UCSD-AML1 (cell line): ENCODE data around the gene C16orf95.
"Not testable (repeated sequence)": the region's sequence is repeated elsewhere in the genome, so short reads cannot be mapped to it uniquely, and the experiment has no call there.

Experiments
- DNase-seq: peaks from one replicate; lab custom pipeline; 2025; ENCODE audit not compliant: unreplicated experiment; lab: John Stamatoyannopoulos, UW

The C16orf95 gene

DNA sequence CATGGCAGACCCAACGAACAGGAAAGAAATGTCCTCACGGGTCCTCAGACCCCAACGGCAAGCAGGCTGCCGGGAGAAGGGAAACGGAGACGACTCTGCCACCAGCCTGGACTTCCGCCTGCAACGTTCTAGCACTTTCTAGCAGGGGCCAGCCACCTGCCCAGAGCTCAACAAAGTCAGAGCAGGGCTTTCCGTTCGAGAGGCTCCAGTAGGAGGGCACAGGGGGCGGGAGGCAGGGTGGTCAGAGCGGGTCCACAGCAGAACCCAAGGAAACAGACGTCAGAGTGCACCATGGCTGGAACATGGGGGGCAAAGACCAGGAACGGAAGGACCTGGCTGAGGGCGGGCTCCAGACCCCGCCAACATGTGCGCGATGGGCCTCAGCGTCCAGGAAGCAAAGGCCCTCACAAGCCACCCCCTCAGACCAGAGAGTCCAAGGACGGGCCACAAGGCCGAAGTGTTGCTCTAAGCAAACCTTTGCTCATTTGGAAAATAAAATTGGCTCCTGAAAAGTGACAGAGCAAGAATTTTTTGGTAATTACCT lies 29.4 kb upstream of the C16orf95 start:
- no peak for DNase-seq

DNA sequence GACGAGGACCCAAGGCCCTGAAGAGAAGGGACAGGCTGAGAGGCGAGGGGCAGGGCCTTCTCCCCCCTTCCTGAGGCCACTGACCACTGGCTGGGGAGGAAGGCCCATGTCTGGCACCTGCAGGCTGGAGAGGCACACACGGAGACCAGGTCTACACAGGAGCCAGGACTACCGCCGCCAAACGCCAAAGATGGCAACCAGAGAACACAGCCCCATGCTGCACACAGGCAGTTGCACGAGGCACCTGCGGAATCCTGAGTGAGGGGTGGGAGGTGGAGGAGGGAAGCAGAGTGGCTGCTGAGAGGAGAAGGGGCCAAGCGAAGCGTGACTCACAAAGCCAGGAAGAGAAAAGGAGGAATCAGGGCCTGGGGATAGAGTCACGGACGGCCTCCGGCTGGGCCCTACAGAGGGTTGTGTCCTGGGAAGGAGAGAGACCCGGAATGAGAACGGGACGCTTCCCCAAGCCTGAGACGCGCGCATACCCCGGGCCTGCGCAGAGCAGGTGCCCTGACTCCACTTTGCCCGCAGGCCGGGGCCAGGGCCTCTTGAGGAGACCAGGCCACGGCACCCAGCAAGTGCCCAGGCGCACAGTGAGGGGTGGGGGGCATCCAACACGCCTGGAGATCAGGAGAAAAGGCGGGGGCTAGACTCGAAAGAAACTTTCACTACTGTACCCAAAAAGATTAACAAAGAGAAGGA lies 28.7 kb upstream of the C16orf95 start:
- no peak for DNase-seq

- no peak for DNase-seq
These were observed 27.9 kb upstream of the C16orf95 start for GRCh38 chr16:87344931-87345631.

- no peak for DNase-seq
These were observed 27.2 kb upstream of the C16orf95 start for GRCh38 chr16:87344165-87344930.

DNA sequence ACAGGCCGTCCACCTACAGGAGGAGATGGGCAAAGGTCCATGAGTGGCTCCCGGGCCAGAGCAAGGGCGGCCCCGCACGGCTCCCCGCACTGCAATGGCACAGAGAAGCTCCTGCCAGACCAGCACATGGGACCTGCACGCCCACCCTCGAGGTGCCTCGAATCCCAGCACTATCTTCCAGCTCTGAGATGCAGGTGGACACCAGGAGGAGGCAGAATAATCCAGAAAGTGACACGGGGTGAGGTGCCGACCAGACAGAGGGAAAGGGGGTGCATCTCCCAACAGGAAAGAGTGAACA lies 26.5 kb upstream of the C16orf95 start:
- no peak for DNase-seq

GRCh38 chr16:87342978-87343752 lies 26.0 kb upstream of the C16orf95 start:
- no peak for DNase-seq

DNA sequence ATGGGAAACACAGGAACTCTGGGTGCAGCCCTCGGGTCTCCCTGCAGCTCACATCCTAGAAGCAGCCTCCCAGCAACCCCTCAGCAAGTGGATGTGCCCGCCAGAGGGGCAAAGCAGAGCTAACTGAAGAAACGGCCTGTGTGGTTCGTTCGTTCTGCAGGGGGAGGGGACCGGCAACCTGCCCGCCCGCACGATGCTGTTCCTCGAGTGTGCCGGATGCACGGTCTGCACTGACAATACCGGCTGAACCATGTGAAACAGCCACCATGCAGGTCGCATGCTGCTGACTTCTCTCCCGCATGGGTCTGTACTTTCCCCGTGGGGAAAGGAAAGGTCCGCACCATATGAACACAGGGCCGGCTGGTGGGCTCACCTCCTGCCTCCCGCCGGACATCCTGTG lies 25.3 kb upstream of the C16orf95 start:
- DNase-seq = no peak

DNA sequence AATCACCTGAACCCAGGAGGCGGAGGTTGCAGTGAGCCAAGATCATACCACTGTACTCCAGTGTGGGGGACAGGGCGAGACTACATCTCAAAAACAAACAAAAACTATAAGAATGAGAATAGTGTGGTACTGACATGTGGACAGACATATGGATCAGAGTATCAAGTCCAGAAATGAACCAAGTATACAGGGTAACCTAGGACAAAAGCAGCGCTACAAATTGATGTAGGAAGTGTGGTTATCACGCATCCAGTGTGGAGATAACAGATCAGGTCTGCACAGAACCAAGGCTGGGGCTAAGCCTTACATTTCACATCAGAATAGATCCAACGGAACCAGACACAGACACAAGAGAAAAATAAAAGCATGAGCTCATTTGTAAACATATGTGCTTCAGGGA lies 23.0 kb upstream of the C16orf95 start:
- no peak for DNase-seq

- DNase-seq = not testable (repeated sequence)
These were observed 22.5 kb upstream of the C16orf95 start for GRCh38 chr16:87339724-87340105.

DNA sequence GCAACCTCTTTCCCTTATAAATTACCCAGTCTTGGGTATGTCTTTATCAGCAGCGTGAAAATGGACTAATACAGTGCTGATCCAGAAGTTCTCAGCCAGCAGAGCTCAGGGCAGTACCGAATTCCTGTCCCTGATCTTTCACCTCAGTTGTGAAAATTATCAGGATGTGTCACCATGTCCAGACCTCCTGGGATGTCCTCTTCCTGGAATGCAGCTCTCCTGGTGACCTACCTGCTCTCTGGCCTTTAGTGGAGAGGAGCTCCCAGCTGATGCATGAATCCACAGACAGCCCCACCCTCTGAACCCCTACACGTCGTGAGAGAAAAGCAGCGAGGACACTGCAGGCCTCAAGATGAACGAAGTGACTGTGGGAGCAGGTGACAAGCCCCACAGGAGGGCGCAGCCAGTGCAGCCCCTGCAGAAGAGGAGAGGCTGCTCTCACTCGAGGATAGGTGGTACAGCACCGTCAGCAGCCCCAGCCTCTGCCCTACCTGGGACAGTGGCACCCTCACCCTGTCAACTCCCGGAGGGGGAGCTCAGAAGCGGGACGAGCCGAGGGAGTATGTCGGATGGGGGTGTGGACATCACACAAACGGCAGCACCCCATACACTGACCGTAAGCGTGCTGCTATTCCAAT lies 22.0 kb upstream of the C16orf95 start:
- DNase-seq = no peak

DNA sequence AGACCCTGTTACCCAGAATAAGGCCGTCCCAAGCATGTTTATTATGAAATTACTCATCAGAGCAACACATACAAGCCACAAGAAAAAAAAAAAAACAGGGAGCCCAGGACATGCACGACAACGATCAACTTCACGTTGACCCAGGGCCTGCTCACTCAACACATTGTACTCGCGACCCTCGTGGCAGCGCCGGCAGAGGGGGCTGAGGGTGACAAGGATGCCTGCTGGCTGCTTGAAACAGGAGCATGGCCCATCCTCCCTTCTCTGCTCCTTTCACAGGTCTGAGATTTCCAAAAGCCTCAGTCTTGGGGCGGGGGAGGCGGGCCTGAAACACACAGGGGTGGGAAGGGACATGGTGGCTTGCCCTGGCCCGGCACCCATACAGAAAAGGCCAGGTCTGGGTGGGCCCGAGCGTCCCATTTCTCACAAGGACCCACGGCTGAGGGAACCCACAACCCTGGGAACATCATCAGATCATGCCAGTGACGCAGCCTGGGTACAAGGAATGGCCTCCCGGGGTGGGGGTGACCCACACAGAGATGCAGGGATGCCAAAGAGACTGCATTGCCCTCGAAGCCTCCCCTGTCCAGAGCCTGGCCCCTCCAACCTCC lies 21.1 kb upstream of the C16orf95 start:
- DNase-seq = no peak

DNA sequence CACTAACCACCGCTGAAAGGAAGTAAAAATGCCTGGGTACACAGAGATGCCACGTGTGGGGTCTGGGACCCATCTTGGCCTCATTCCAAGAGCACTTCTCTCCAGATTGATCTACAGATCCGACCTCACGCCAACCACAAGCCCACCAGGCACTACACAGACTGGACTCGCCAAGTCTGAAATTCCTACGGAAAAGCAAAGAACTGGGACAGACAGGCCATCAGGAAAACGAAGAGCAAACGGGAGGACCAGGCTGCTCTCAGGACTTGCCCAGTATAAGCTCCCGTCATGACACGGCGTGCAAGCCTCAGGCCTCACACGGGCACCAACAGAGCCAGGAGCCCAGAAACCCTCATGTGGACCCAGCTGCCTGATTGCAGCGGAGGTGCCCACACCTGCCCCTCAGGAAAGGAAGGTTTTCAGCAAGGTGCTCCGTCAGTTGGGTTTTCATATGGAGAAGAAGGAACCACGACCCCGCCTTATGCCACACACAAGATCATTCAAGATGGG lies 20.1 kb upstream of the C16orf95 start:
- DNase-seq = no peak

GRCh38 chr16:87336434-87337240 lies 19.4 kb upstream of the C16orf95 start:
- DNase-seq = no peak

- no peak for DNase-seq
These were observed 18.6 kb upstream of the C16orf95 start for GRCh38 chr16:87335625-87336433.

- DNase-seq = no peak
These were observed 17.7 kb upstream of the C16orf95 start for GRCh38 chr16:87334651-87335624.

- no peak for DNase-seq
These were observed 16.6 kb upstream of the C16orf95 start for GRCh38 chr16:87333581-87334331.

GRCh38 chr16:87333101-87333500 lies 15.9 kb upstream of the C16orf95 start:
- DNase-seq = no peak
